ENCODE data around the gene SLC27A5.

Gene SLC27A5, protein sequence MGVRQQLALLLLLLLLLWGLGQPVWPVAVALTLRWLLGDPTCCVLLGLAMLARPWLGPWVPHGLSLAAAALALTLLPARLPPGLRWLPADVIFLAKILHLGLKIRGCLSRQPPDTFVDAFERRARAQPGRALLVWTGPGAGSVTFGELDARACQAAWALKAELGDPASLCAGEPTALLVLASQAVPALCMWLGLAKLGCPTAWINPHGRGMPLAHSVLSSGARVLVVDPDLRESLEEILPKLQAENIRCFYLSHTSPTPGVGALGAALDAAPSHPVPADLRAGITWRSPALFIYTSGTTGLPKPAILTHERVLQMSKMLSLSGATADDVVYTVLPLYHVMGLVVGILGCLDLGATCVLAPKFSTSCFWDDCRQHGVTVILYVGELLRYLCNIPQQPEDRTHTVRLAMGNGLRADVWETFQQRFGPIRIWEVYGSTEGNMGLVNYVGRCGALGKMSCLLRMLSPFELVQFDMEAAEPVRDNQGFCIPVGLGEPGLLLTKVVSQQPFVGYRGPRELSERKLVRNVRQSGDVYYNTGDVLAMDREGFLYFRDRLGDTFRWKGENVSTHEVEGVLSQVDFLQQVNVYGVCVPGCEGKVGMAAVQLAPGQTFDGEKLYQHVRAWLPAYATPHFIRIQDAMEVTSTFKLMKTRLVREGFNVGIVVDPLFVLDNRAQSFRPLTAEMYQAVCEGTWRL

DNA sequence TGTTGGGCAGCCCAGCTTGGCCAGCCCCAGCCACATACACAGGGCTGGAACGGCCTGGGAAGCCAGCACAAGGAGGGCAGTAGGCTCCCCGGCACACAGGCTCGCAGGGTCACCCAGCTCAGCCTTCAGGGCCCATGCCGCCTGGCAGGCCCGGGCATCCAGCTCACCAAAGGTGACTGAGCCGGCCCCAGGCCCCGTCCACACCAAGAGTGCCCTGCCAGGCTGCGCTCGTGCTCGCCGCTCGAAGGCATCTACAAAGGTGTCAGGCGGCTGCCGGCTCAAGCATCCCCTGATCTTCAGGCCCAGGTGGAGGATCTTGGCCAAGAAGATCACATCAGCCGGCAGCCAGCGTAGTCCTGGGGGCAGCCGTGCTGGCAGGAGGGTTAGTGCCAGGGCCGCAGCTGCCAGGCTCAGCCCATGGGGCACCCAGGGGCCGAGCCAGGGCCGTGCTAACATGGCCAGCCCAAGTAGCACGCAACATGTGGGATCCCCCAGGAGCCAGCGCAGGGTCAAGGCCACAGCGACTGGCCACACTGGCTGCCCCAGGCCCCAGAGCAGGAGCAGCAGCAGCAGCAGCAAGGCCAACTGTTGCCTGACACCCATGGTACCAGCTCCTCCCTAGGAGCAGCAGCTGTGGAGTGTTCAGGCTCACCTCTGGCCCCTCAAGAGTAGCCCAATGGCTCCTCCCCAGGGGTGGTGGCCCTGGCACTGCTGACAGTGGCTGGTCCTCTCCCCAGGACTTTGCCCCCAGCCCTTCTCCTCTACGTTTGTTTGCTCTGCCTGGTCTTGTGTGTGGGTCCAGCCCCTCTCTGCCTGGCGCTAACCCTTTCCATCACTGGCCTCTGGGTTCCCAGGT is at the start of gene SLC27A5:
Gene SLC27A5, minus strand, starts transcription at position 640 of the 856 bp plus-strand sequence. Its CDS starts 37 bp downstream, at position 603.
- no peak for DNase-seq

DNA sequence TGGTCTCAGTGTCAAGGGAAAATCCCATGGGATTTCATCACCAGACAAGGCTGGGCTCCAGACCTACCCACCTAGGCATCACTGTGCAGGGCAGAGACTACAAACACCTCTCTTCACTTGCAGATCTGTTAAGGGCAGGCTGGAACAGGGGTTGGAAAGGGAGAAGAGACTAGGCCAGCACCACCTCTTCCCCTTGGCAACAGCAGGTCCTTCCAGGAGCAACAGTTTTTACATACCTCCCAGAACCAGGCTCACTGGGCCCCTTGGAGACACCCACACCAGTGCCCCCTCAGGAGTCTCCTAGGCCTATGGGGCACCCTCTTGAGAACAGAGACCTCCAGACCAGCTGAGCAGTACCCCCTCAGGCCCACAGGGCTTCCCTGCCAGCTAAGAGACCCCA is 49.1 kb upstream of the SLC27A5 start:
- no peak for DNase-seq

DNA sequence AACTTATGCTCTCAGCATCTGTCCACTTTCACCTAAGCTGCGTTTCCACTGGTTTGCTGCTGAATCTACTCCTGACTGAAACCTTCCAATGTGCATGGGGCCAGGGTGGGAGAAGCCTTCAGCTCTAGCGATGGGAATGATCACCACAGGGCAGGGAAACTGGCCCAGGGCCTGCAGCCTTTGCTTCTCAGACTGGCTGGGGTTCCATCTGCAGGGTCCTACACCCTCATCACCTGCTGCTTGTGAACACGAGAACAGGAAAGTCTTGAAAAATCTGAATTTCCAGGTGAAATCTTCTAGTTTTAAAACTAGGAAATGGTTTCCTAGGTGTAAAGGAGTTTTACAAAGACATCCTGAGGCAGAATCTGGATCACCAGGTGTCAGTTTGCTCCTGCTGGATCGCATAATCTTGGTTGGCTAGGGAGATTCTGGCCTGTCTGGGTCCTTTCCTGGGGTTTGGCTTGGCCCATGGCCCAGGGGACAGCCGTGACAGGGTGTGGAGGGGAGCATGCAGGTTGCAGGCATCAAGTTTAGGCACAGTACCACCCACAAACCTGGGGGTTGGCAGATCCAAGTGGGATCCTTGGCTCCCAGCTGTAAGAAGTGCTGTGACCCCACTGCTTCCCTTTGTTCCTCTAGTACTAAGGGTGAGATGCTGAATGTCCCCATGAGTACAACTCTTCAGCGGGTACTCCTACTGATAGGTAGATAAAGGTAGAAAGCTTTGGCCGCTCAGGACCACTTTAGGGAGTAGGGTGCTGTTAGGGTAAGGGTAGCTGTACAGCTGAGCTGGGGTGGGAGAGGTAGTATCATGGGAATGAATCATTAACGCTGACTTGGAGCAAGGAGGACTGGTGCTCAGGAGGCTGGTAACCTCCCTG is 48.5 kb upstream of the SLC27A5 start:
- no peak for DNase-seq

DNA sequence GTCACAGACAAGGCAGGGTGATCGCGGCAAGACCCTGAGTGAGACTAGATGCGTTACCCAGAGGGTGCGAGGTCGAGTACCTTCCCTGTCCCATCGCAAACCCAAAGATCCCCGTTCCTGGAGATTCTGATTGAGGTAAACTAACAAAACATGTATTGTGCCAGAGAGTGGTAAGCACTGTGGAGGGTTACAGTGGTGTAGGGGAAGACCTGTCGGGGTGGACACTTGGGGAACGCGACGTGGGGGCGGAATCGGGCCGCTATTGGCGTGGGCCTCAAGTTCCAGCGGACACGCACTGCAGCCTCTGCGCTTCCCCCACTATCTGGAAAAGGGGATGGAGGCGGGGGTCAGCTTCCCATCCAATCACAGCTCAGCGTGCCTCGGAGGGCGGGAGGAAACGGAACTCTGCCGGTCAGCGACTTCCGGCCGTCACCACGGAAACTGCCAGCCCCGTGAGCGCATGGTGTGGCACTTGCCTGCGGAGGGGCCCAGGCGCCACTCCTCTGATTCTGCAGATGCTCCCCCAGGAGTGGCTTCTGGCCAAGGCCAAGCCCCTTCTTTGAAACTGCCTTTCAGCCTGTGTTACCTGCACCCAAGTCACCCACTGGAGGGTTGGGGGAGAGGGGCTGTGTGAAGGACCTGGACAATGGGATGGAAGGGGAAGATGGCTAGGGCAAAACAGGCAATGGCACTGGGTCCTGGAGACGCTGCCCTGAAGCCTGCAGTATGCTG is 47.6 kb upstream of the SLC27A5 start:
- no peak for DNase-seq

DNA sequence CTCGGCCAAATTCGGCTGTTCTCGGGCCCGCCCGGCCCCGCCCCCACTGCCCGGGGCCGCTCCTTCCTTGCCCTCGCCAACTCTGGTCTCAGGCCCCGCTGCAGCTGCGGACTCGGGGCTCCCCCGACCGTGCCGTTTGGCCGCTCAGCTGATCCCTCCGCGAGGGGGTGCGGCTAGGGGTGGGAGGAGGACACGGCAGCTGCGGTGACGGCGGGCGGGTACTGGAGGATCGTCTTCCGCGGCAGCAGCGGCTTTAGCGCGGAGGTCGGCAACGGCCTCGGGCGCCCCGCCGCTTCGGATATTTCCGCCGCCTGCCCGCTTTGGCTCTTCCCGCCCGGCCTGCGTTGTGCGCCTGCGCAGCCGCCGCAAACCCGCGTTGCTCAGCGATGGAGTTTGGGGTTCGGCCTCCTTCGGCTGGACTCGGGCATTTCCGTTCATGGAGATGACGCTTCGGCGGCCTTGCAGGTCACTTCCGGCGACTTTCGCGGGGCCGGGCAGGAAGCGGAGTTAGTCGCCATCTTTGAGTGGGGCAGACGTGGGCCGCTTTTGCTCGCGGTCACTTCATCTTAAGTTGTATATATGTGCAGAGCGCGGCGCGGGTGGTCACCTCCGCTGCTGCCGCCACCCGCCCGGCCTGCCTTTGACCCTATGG is 47.0 kb upstream of the SLC27A5 start:
- DNase-seq, result no peak

DNA sequence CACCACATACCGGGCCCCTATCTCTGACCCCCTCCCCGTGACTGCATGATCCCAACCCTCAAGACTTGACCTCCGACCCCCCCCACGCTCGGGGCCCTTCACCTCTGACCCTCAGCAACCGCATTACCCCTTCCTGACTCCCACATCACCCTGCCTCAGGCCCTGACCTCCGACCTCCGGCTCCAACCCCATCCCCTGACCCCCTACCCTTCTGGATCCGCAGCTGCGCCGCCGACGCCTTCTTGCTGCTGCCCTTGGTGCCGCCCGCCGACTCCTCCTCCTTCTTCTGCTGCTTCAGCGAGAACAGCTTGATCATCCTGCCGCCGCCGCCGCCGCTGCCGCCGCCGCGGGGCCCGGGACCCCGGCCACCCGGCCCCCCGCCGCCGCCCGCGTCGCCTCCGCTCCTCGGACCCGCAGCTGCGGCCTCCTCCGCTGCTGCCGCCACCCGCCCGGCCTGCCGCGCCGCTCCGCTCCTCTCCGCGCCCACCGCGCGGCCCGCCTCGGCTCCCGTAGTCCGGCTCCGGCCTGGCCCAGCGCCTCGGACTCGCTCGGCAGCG is 46.4 kb upstream of the SLC27A5 start, which contains the start of gene UBE2M:
Gene UBE2M, minus strand, starts transcription at position 546 of the 557 bp plus-strand sequence. Its CDS starts 230 bp downstream, at position 316.
- DNase-seq, result no peak

DNA sequence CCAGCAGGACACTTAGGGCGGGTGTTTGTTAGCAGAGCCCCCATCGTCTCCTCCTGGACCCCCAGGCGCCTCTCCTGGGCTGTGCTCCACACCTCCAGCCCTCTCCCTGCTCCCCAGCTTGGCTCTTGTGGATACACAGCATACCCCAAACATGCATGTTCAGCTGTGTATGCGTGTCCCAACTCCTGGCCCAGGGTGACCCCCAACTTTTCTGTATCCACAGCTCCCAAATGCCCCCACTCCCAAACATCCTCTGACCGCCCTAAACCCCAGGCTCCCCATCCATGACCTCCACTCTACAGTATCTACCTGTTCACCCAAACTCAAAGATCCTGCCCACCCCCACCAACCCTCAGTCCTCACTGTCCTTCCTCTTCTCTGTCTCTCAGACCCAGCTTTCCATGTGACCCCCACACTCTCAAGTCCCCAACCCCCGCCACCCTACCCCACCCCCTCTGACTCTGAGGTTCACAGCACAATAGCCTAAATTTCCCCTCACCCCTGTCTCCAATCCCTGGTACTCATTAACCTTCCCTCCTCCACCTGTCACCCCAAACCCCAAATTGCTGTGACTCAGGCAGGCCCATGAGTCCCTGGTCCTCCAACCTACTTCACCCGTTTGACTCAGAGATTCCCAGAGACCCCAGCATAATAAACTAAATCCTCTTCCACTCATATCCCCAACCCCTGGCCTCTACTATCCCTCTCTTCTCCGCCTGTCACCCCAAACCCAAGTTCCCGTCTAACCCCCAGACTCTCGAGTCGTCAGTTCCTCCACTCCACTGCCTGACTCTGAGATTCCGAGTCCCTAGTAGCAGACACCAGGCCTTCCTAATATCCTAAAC is 45.7 kb upstream of the SLC27A5 start:
- no peak for DNase-seq

DNA sequence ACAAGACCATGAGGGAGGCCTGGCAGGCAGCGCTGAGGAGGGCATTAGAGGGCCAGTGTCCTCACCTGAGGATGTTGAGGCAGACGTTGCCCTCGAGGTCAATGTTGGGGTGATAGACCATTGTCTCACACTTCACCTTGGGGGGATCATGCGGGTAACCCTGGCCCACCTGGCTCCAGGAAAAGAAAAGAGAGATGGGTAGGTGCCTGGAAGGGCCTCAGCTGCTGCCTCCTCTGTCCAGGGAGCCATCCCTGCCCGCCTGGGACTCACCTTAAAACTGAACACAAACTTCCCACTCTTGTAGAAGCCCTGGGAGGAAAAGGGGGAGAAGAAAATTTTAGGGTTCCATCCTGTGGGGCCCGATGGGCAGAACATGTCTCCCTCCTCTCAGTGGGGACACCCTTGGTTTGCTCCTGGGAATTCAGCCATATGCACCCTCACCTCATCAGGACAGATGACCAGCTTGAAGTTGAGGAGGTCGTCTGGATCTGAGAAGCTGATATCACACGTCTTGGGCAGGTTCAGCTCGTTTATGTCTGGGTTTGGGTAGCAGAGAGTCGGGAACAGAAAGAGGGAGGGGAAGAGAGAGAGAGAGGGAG is 44.9 kb upstream of the SLC27A5 start:
- DNase-seq, result no peak

DNA sequence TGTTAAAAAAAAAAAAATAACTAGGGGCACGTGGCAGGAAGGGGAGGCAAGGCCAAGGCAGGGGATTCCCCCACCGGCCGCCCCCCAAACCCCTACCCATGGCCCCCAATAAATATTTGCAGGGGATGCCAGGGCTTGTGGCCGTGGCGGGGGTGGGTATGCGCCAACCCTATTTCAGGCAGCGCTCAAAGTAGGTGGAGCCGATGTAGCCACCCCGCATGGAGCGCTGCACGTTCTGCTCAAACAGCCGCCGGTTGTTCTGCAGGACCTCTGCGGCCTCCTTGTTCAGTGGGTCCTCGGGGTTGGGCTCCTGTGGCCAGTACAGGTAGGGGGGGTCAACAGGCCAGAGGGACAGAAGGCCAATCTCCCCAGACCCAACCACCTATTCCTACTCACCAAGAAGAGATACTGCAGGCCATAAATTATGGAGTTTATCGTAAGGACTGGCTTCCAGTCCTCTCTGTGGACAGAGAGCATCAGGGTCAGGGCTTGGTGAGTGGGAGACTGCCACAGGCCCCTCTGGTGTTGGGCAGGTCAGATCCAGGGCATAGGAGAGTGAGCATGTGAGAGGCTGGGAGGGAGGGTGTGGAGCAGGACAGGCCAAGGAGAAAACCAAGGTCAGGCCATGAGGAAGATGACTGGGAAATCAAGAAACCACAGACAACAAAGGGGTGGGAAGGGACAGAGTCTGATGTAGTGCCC is 44.3 kb upstream of the SLC27A5 start:
- DNase-seq, result no peak

DNA sequence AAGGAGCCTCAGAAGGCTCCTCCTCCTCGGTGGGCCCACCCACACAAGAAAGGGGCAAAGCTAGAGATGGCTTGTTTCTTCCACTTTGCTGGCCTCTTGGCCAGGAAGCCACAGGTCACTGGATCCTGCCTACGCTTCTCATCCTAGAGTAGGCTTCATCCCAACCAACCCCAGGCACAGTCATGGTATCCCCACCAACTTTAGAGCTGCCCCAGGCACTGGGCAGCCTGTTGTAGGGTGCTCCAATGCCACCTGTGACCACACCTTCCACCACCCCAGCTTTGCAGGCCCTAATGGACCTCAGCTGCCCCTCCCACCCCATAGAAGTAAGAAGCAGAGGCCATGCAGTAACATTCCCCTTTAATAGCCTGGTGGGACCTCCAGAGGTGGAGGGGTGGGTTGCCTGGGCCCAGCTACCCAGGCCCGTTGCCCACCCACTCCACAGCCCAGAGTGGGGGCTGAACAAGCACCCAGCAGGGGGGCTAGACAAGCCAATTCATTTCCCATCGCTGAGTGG is 43.6 kb upstream of the SLC27A5 start:
- no peak for DNase-seq

DNA sequence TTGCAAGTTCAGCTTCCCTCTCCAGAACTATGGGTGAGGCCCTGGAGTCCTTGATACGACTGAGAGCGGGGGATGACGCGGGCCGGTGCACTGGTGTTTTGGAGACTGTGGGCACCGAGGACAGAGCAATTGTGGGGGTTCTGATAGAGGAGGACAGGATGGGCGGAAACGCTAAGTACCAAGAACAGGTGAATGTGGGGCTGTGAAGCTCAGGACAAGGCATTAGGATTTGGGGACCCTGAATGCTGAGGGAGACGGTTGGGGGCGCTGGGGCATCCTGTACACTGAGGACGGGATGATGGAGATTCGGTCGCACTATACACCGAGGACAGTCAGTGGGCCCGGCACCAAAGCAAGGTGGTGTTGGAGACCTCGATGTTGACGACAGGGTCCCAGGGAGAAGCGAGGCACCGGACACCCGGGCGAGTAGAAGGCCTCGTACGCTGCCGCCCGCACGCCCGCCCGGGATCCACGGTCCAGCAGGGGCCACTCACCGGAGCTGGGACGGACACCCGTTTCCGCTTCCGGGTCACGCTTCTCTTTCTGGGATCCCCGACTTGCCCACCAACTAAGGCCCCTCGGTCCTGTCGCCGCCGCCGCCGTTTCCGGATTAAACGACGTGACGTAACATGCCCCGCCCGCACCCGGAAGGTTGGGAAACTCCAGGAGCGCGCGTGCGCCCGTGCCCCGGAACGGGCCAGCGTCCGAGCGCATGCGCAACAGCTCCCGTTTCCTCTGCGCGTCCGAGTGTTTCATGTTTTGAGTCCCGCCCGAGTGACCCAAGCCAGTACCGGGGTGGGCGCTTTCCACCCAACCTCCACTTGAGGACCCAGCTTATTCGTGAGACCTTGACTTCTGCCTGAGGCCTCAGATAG is 42.9 kb upstream of the SLC27A5 start, which contains the start of gene CHMP2A:
Gene CHMP2A, minus strand, starts transcription at position 612 of the 875 bp plus-strand sequence. CDS start 893 bp downstream, outside the sequence.
- DNase-seq, result no peak

DNA sequence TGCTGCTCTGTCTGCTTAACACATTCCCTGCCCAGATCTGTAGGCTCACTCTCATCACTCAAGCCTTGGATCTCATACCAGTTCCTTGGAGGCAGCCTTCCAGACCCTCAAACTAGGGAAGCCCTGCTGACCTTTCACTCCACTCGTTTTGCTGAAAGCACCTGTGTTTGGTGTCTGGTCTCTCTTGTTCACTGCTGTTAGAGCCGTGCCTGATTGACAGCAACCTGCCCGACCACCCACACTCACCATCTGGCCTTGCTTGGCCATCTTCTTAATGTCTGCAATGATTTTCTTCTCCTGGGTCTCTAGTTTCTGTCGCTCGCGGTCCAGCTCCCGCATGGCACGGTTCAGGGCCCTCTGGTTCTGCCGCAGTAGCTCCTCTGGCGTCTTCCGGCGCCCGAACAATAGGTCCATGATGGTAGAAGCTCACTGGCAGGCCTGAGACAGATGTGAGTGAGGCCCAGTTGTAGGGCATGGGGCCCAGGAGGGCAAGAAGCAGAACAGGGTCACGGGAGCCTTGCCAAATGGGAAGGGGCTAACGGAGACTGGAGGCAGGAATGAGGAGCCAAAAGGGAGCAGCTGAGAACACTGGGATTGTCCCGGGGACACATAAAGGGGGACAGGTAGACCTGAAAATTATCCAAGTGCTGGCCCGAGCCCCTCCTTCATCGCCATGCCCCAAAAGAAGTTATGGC is 42.2 kb upstream of the SLC27A5 start:
- no peak for DNase-seq

DNA sequence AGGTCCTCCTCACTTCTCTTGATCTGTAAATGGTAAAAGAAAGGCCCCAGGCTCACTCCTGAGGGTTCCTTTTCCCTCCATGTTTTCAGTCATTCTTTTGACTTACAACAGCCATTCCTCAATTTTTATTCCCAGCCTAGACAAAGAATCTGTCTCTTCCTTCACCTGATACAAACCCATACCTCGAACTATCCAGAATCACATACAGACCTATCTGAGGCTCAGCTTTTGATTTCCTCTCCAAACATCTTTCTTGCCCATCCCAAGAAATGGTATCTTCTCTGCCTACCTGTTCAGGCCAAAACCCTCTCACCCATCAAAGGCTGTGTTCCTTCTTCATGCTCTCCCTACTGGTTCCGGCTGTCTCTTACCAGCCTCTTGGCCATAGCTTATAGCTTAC is 40.9 kb upstream of the SLC27A5 start:
- DNase-seq, result no peak

DNA sequence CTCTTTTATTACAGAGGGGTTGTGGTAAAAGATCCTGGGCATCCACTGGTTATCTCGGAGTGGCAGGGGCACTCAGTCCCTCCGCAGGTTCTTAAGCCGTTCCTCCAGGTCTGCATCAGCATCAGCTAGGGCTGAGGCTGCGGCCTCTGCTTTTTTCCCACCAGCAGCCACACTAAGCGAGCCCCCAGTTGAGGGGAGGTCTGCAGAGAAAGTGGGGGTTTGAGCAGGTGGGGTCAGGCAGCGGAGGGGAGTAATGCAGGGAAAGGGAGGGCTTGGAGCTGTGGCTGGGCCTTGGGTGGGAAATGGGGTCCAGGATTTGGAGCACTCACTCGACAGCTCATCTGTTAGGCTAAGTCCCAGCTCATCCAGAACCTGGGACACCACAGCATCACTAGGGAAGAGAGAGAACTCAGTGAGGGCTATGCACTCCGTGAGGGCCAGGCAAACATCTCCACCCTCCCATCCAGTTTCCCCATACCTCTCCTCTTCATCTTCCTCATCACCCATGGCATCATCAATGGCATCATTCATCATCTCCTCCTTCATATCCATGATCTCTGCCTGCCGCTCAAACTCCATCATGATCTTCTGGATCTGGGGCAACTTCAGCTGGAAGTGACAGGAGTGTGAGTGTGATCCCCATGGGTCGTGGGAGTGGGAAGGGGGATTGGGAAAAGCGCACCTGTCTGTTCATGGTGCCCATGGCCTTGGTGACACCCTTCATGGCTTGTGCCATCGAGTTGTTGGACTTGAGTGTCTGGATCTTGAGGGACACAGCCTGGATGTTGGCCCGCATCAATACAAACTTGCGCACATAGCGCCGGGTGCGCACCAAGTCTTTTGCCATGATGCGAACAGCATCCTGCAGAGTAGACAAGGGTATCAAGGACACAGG is 40.0 kb upstream of the SLC27A5 start:
- no peak for DNase-seq

DNA sequence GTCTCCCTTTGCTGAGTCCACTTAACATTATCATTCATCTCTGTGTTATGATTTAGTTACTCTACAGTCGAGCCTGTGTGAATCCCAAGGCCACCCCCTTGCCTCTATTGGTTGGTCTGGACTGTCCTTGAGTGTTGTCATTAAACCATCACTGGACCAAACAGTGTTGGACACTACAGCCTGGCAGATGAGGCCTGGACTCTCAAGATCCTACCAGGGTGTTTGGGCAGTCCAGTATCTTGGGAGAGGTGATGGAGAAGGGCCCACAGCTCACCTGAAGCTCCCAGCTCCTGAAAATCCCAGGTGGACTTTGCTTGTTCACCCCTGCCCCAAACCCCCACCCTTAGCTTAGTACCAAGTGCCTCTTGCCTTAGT is 39.3 kb upstream of the SLC27A5 start:
- no peak for DNase-seq
